Fibroblast of lung (primary cell): ENCODE data around the gene DYNLT3. TPM values are rescaled to one million over a fixed set of nuclear protein-coding genes. Genes with fewer than 3 reads are reported as not detected.

ENCODE experiments used
- DNase-seq, 2 donors: peaks; one replicate each; pipeline versions ENCODE4 v3.0.0 to v3.0.0-alpha.2; 2010; ENCODE audit warnings: low read depth in 2 of 2
- H2AFZ ChIP-seq: 2 replicates; pipeline ENCODE4 v1.5.1; 2012; ENCODE audit warnings: low read length, control low read depth, inconsistent platforms
- H3K27ac ChIP-seq: 2 replicates; pipeline ENCODE4 v1.5.1; 2011; ENCODE audit warnings: low read length, control low read depth; ENCODE audit not compliant: insufficient read depth
- H3K27me3 ChIP-seq: 2 replicates; pipeline ENCODE4 v1.5.1; 2011; ENCODE audit warnings: mild to moderate bottlenecking, low read length; ENCODE audit not compliant: control insufficient read depth, insufficient read depth
- H3K36me3 ChIP-seq: 2 replicates; pipeline ENCODE4 v1.5.1; 2011; ENCODE audit warnings: low read length; ENCODE audit not compliant: control insufficient read depth, insufficient read depth
- H3K4me1 ChIP-seq: 2 replicates; pipeline ENCODE4 v1.5.1; 2011; ENCODE audit warnings: low read length; ENCODE audit not compliant: control insufficient read depth, insufficient read depth; ENCODE audit errors: extremely low read depth
- H3K4me2 ChIP-seq: 2 replicates; pipeline ENCODE4 v1.5.1; 2011; ENCODE audit warnings: low read length, control low read depth; ENCODE audit not compliant: insufficient read depth; ENCODE audit errors: extremely low read depth
- H3K4me3 ChIP-seq, 4 experiments: fragments of 200-600 bp in 1 of 4; sonication (generic) in 1 of 4; replicated peaks in 1 of 4; 2 replicates each; pipeline ENCODE4 v1.5.1; 2011 to 2016; ENCODE audit warnings: low read length in 4 of 4, low read depth in 3 of 4, mild to moderate bottlenecking in 3 of 4, control low read depth in 2 of 4, inconsistent platforms in 1 of 4, mixed read lengths in 1 of 4; ENCODE audit not compliant: insufficient read depth in 1 of 4; ENCODE audit errors: control extremely low read depth in 1 of 4
- H3K79me2 ChIP-seq: 2 replicates; pipeline ENCODE4 v1.5.1; 2012; ENCODE audit warnings: mild to moderate bottlenecking, low read length, inconsistent platforms; ENCODE audit not compliant: control insufficient read depth, insufficient read depth
- H3K9ac ChIP-seq: 2 replicates; pipeline ENCODE4 v1.5.1; 2011; ENCODE audit warnings: mild to moderate bottlenecking, low read length, control low read depth; ENCODE audit not compliant: insufficient read depth
- H3K9me3 ChIP-seq: 2 replicates; pipeline ENCODE4 v1.5.1; 2012; ENCODE audit warnings: low read depth, low read length; ENCODE audit not compliant: control insufficient read depth, insufficient read depth
- H4K20me1 ChIP-seq: 2 replicates; pipeline ENCODE4 v1.5.1; 2011; ENCODE audit warnings: low read length; ENCODE audit not compliant: control insufficient read depth, insufficient read depth; ENCODE audit errors: extremely low read depth
- CTCF ChIP-seq, 2 donors: IDR thresholded peaks in 1 of 2; conservative IDR thresholded peaks in 1 of 2; 1 replicate in 1 of 2; 2 replicates in 1 of 2; pipeline ENCODE4 v1.5.1; 2011 to 2012; ENCODE audit warnings: low read length in 2 of 2, control low read depth in 1 of 2, inconsistent platforms in 1 of 2, low read depth in 1 of 2, mild to moderate bottlenecking in 1 of 2
- EZH2 ChIP-seq: IDR thresholded peaks from 2 replicates; pipeline ENCODE4 v1.5.1; 2012; ENCODE audit warnings: low read length, control low read depth, mild to moderate bottlenecking; ENCODE audit errors: missing control alignments
- polyA plus RNA-seq, 2 donors: library from polyadenylated mRNA; depleted of rRNA in 1 of 2; stranded (reverse) in 1 of 2; unstranded in 1 of 2; fragments of >200 nt; gene quantifications; 2 replicates each; pipeline ENCODE4 v1.2.1, GENCODE V29; 2011 to 2012; ENCODE audit warnings: missing spikeins in 1 of 2
- total RNA-seq: library from RNA; depleted of rRNA; stranded (reverse); fragments of >200 nt; gene quantifications from 2 replicates; pipeline ENCODE4 v1.2.1, GENCODE V29; 2014

DYNLT3 gene
- total and polyA plus RNA-seq, 2 donors (not counting 1 experiment from before 2014, with no cell fraction given): 59.9 to 80.6 TPM

- no peak overlapping the region for H3K4me2 ChIP-seq
- no peak for DNase-seq
- no peak overlapping the region for H3K27ac ChIP-seq
- no peaks in the 10 kb centered on the region for H3K4me1 ChIP-seq
- no peak overlapping the region for H3K4me3 ChIP-seq
- H3K9me3 ChIP-seq: no peaks in the 10 kb centered on the region
- no peak overlapping the region for H2AFZ ChIP-seq
- no peak overlapping the region for H3K9ac ChIP-seq
- no peaks in the 10 kb centered on the region for H3K79me2 ChIP-seq
- no peaks in the 10 kb centered on the region for H3K36me3 ChIP-seq
- TF ChIP-seq CTCF (conservative IDR thresholded peaks at IDR 0.05 in 1 of 2, IDR thresholded peaks at IDR 0.05 in 1 of 2; ENCODE audit: low read depth in 1 of 2, low read length in 2 of 2): no peak
- no peak for TF ChIP-seq EZH2
- H3K27me3 ChIP-seq: no peaks in the 10 kb centered on the region
- H4K20me1 ChIP-seq: no peaks in the 10 kb centered on the region
Measured at GRCh38 chrX:37818031-37818430, 29.3 kb downstream of the DYNLT3 start.

GRCh38 chrX:37817579-37817978 lies 29.8 kb downstream of the DYNLT3 start:
- no peak overlapping the region for H3K27ac ChIP-seq
- H3K9me3 ChIP-seq: no peaks in the 10 kb centered on the region
- no peak for TF ChIP-seq CTCF (conservative IDR thresholded peaks at IDR 0.05 in 1 of 2, IDR thresholded peaks at IDR 0.05 in 1 of 2; ENCODE audit: low read depth in 1 of 2, low read length in 2 of 2)
- no peak for TF ChIP-seq EZH2
- no peaks in the 10 kb centered on the region for H3K27me3 ChIP-seq
- no peak for DNase-seq
- H3K36me3 ChIP-seq: no peaks in the 10 kb centered on the region
- H3K9ac ChIP-seq: no peak overlapping the region
- H3K4me3 ChIP-seq: no peak overlapping the region
- no peak overlapping the region for H3K4me2 ChIP-seq
- no peaks in the 10 kb centered on the region for H3K79me2 ChIP-seq
- no peaks in the 10 kb centered on the region for H3K4me1 ChIP-seq
- H4K20me1 ChIP-seq: no peaks in the 10 kb centered on the region
- no peak overlapping the region for H2AFZ ChIP-seq

- Histone ChIP-seq H3K79me2 (no peaks in the 10 kb centered on the region), H4K20me1 (no peaks in the 10 kb centered on the region), H3K27ac (no peak overlapping the region), H3K4me3 (no peak overlapping the region), H3K27me3 (no peaks in the 10 kb centered on the region), H3K4me1 (no peaks in the 10 kb centered on the region), H3K4me2 (no peak overlapping the region), H2AFZ (no peak overlapping the region), H3K36me3 (no peaks in the 10 kb centered on the region), H3K9me3 (no peaks in the 10 kb centered on the region), H3K9ac (no peak overlapping the region)
- no peak for DNase-seq
- no peak for TF ChIP-seq EZH2
- no peak for TF ChIP-seq CTCF (conservative IDR thresholded peaks at IDR 0.05 in 1 of 2, IDR thresholded peaks at IDR 0.05 in 1 of 2; ENCODE audit: low read depth in 1 of 2, low read length in 2 of 2)
Measured at GRCh38 chrX:37817176-37817575, 30.2 kb downstream of the DYNLT3 start.
